ENCODE results near the gene LARGE1. TPM values are rescaled to one million over a fixed set of nuclear protein-coding genes. Genes with fewer than 3 reads are reported as not detected.

LARGE1 gene
- total and polyA plus RNA-seq, 3 experiments from 2014 or later, result 0.07 to 0.27 (median 0.18) TPM

DNA sequence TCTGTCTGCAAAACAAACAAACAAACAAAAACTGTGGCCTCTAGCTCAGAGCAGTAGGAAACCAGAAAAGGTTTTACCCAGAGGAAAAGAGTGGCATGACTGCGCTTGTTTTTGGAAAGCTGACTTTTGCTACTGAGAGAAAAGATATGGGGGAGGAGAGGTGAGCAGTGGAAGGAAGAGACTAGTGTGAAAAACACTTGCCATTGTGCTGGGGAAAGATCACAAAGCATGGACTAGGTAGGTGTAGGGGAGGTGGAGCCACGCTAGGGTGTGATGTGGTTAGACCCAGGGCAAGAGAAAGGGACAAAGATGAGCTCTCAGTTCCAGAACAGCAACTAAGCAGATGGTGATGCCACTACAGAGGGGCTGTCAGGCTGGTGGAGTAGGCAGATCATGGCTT is 319.2 kb downstream of the LARGE1 start:
- no peak overlapping the region for H3K4me3 Mint-ChIP-seq
- Histone ChIP-seq H3K4me1 (ENCODE audit: insufficient read depth, low read length) (no peaks in the 10 kb centered on the region), H3K27me3 (ENCODE audit: insufficient read depth, low read length, poor library complexity, severe bottlenecking) (no peaks in the 10 kb centered on the region), H3K27ac (ENCODE audit: low read depth, low read length) (no peak overlapping the region), H3K9me3 (ENCODE audit: low read length) (no peaks in the 10 kb centered on the region), H3K4me3 (ENCODE audit: low read length) (no peak overlapping the region), H3K36me3 (ENCODE audit: insufficient read depth, low read length) (no peaks in the 10 kb centered on the region)
- no peak overlapping the region for H3K27ac Mint-ChIP-seq
- H3K9me3 Mint-ChIP-seq, result peaks cover 2 to 9% (median 8%) of the 10 kb centered on the region in 5 donors
- DNase-seq, result no peak
- H3K4me1 Mint-ChIP-seq, result no peaks in the 10 kb centered on the region
- POLR2A ChIA-PET, result no interaction called here
- CTCF ChIA-PET, result no interaction called here
- peaks cover 0 to 1% of the 10 kb centered on the region in 2 donors for H3K27me3 Mint-ChIP-seq
- H3K36me3 Mint-ChIP-seq, result no peaks in the 10 kb centered on the region

DNA sequence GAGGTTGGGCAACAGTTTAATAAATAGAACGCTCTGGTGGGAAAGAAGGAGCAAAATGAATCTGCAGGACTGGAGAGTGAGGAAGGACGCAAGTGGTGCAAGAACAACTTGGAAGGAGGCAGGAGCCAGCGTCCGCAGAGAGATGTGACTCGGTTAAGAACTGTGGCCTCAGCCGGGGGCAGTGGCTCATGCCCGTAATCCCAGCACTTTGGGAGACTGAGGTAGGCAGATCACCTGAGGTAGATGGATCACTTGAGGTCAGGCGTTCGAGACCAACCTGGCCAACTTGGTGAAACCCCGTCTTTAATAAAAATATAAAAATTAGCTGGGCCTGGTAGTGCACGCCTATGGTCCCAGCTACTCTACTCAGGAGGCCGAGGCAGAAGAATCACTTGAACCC is 319.7 kb downstream of the LARGE1 start:
- Mint-ChIP-seq H3K36me3 (no peaks in the 10 kb centered on the region), H3K27ac (no peak overlapping the region), H3K9me3 (peaks cover 2 to 8% (median 7%) of the 10 kb centered on the region in 5 donors), H3K27me3 (peaks cover 0 to 1% of the 10 kb centered on the region in 2 donors), H3K4me1 (no peaks in the 10 kb centered on the region), H3K4me3 (no peak overlapping the region)
- Histone ChIP-seq H3K4me1 (ENCODE audit: insufficient read depth, low read length) (no peaks in the 10 kb centered on the region), H3K27ac (ENCODE audit: low read depth, low read length) (no peak overlapping the region), H3K36me3 (ENCODE audit: insufficient read depth, low read length) (no peaks in the 10 kb centered on the region), H3K4me3 (ENCODE audit: low read length) (no peak overlapping the region), H3K27me3 (ENCODE audit: insufficient read depth, low read length, poor library complexity, severe bottlenecking) (no peaks in the 10 kb centered on the region), H3K9me3 (ENCODE audit: low read length) (no peaks in the 10 kb centered on the region)
- ChIA-PET CTCF (no interaction called here), POLR2A (no interaction called here)
- no peak for DNase-seq

DNA sequence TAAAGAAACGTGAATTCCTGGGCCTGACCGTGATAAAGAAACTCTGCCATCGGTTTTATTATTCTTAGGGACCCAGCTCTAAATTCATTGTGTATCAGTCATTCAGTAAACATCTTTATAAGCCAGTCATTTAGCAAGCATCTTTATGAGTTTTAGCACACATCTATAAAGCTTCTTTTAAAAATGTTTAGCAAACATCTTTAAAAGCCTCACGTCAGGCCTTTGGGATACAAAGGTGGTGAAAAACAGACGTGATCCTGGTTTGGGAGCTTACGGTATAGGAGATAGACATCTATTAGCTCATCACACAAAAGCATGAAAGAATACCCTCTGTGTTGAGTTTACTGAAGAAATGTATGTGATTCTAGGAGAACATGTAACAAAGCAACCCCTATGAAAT is 320.2 kb downstream of the LARGE1 start:
- no peak overlapping the region for H3K4me3 Mint-ChIP-seq
- H3K27ac Mint-ChIP-seq, result peak overlapping the region in 1 of 8 donors; percentile 1
- H3K9me3 Mint-ChIP-seq, result peaks cover 2 to 8% (median 5%) of the 10 kb centered on the region in 5 donors
- Histone ChIP-seq H3K27me3 (ENCODE audit: insufficient read depth, low read length, poor library complexity, severe bottlenecking) (no peaks in the 10 kb centered on the region), H3K4me1 (ENCODE audit: insufficient read depth, low read length) (no peaks in the 10 kb centered on the region), H3K4me3 (ENCODE audit: low read length) (no peak overlapping the region), H3K9me3 (ENCODE audit: low read length) (no peaks in the 10 kb centered on the region), H3K36me3 (ENCODE audit: insufficient read depth, low read length) (no peaks in the 10 kb centered on the region), H3K27ac (ENCODE audit: low read depth, low read length) (no peak overlapping the region)
- no peaks in the 10 kb centered on the region for H3K36me3 Mint-ChIP-seq
- peaks cover 0 to 1% of the 10 kb centered on the region in 2 donors for H3K27me3 Mint-ChIP-seq
- ChIA-PET POLR2A (no interaction called here), CTCF (no interaction called here)
- no peak for DNase-seq
- no peaks in the 10 kb centered on the region for H3K4me1 Mint-ChIP-seq

DNA sequence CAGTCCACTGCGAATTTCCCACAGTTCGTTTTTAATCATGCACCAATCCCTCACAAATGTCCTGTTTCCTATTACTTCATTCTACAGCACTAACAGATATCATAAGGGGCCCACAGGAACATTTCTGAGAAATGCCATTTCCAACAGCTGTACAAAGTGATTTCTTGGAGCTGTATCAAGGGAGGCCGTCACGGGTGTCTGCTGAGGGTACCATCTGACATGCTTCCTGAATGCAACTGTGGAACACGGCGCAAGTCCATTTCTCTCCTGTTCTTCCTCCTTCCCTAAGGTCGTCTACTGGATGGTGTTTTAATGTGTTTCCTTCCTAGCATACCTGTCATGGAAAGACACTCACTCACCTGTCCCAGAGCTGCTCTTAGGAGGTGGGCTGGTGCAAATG is 320.7 kb downstream of the LARGE1 start:
- Mint-ChIP-seq H3K27ac (no peak overlapping the region), H3K4me1 (no peaks in the 10 kb centered on the region), H3K27me3 (peaks cover 0 to 1% of the 10 kb centered on the region in 2 donors), H3K36me3 (no peaks in the 10 kb centered on the region), H3K4me3 (no peak overlapping the region), H3K9me3 (peaks cover 2 to 8% (median 5%) of the 10 kb centered on the region in 5 donors)
- no peaks in the 10 kb centered on the region for H3K9me3 ChIP-seq (ENCODE audit: low read length)
- H3K27ac ChIP-seq (ENCODE audit: low read depth, low read length), result no peak overlapping the region
- no peak overlapping the region for H3K4me3 ChIP-seq (ENCODE audit: low read length)
- CTCF ChIA-PET, result no interaction called here
- POLR2A ChIA-PET, result no interaction called here
- no peaks in the 10 kb centered on the region for H3K4me1 ChIP-seq (ENCODE audit: insufficient read depth, low read length)
- no peaks in the 10 kb centered on the region for H3K36me3 ChIP-seq (ENCODE audit: insufficient read depth, low read length)
- no peak for DNase-seq
- H3K27me3 ChIP-seq (ENCODE audit: insufficient read depth, low read length, poor library complexity, severe bottlenecking), result no peaks in the 10 kb centered on the region

DNA sequence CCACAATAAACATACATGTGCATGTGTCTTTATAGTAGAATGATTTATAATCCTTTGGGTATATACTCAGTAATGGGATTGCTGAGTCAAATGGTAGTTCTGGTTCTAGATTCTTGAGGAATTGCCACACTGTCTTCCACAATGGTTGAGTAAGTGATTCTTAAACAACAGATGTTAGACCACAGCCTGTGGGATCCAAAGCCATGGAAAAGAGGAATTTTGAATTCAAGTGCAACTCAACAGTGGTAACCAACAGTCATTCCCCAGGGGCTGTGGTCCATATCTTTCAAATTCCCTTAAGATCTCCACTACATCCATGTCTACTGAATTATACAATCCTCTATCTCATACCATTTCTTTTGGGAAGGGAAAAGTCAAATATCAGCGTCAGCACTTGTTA is 321.5 kb downstream of the LARGE1 start:
- CTCF ChIA-PET, result no interaction called here
- H3K27ac ChIP-seq (ENCODE audit: low read depth, low read length), result no peak overlapping the region
- no peak for DNase-seq

DNA sequence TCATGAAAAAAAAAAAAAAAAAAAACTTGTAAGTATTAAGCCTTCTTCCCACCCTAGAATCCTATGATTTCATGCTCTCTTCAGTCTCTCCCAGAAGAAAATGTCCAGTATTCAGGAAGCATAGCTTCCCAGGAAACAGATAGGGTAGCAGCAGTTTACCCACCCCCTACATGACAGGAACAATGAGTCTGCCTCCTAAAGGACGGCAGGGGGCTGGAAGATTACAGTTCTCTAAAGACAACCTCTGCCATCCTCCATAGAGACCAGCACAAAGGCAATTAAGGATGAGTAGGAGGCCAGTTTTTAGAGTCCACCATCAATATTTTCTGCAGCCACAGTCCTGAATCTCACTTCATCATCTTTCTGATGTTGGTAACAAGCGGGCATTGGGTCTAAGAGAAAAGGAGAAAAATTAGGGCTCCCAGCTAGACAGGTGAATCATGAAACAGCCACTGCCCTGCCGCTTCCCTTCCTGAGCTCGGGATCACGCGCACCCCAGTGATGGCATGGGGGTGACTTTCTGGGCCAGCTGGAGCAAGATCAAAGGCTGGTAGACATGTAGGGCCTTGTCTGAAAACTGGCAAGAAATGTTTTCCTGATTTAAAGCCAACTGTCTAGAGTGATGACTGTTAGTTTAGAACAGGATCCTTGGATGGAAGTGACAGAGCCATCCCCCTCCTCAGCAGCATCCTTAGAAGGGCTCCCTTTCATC is 322.8 kb downstream of the LARGE1 start:
- no peaks in the 10 kb centered on the region for H3K27me3 Mint-ChIP-seq
- Histone ChIP-seq H3K27me3 (ENCODE audit: insufficient read depth, low read length, poor library complexity, severe bottlenecking) (no peaks in the 10 kb centered on the region), H3K27ac (ENCODE audit: low read depth, low read length) (no peak overlapping the region), H3K9me3 (ENCODE audit: low read length) (no peaks in the 10 kb centered on the region), H3K4me3 (ENCODE audit: low read length) (no peak overlapping the region), H3K36me3 (ENCODE audit: insufficient read depth, low read length) (no peaks in the 10 kb centered on the region), H3K4me1 (ENCODE audit: insufficient read depth, low read length) (no peaks in the 10 kb centered on the region)
- no peak for DNase-seq
- no peak overlapping the region for H3K27ac Mint-ChIP-seq
- no peaks in the 10 kb centered on the region for H3K4me1 Mint-ChIP-seq
- peaks cover 0 to 4% (median 0%) of the 10 kb centered on the region in 3 donors for H3K36me3 Mint-ChIP-seq
- peaks cover 0 to 8% (median 2%) of the 10 kb centered on the region in 5 donors for H3K9me3 Mint-ChIP-seq
- POLR2A ChIA-PET, result no interaction called here
- CTCF ChIA-PET, result no interaction called here
- no peak overlapping the region for H3K4me3 Mint-ChIP-seq

More for the DNA sequence above, 321.5 kb downstream of the LARGE1 start:
- Histone ChIP-seq H3K36me3 (ENCODE audit: insufficient read depth, low read length) (no peaks in the 10 kb centered on the region), H3K9me3 (ENCODE audit: low read length) (no peaks in the 10 kb centered on the region), H3K4me1 (ENCODE audit: insufficient read depth, low read length) (no peaks in the 10 kb centered on the region), H3K4me3 (ENCODE audit: low read length) (no peak overlapping the region), H3K27me3 (ENCODE audit: insufficient read depth, low read length, poor library complexity, severe bottlenecking) (no peaks in the 10 kb centered on the region)
- H3K4me3 Mint-ChIP-seq, result no peak overlapping the region
- H3K27ac Mint-ChIP-seq, result no peak overlapping the region
- POLR2A ChIA-PET, result no interaction called here
- no peaks in the 10 kb centered on the region for H3K27me3 Mint-ChIP-seq
- H3K9me3 Mint-ChIP-seq, result peaks cover 0 to 8% (median 3%) of the 10 kb centered on the region in 5 donors
- no peaks in the 10 kb centered on the region for H3K4me1 Mint-ChIP-seq
- peaks cover 0 to 4% (median 0%) of the 10 kb centered on the region in 3 donors for H3K36me3 Mint-ChIP-seq

DNA sequence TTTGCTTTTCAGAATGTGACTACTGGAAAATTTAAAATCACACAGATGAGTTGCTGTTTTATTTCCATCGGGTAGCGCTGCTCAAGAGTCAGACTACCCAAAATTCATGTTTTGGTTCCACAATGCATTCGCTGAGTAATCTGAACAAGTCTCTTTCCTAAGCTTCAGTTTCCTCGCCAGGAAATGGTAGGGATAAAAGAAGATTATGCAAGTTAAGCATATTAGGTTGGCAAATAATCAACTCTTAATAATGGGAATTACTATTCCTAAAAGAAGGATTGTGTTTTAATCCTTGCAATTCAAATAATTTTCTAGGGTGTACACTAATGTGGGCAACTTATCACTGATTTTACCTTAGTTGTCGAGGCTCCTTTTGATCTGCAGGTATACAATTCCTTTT is 326.5 kb downstream of the LARGE1 start:
- Mint-ChIP-seq H3K36me3 (peaks cover 0 to 4% (median 0%) of the 10 kb centered on the region in 3 donors), H3K4me1 (no peaks in the 10 kb centered on the region), H3K27ac (no peak overlapping the region), H3K27me3 (no peaks in the 10 kb centered on the region), H3K4me3 (no peak overlapping the region), H3K9me3 (peaks cover 0 to 2% (median 0%) of the 10 kb centered on the region in 5 donors)
- POLR2A ChIA-PET, result no interaction called here
- CTCF ChIA-PET, result no interaction called here
- Histone ChIP-seq H3K4me1 (ENCODE audit: insufficient read depth, low read length) (no peaks in the 10 kb centered on the region), H3K27ac (ENCODE audit: low read depth, low read length) (no peak overlapping the region), H3K36me3 (ENCODE audit: insufficient read depth, low read length) (no peaks in the 10 kb centered on the region), H3K27me3 (ENCODE audit: insufficient read depth, low read length, poor library complexity, severe bottlenecking) (no peaks in the 10 kb centered on the region), H3K4me3 (ENCODE audit: low read length) (no peak overlapping the region), H3K9me3 (ENCODE audit: low read length) (no peaks in the 10 kb centered on the region)
- DNase-seq, result no peak

DNA sequence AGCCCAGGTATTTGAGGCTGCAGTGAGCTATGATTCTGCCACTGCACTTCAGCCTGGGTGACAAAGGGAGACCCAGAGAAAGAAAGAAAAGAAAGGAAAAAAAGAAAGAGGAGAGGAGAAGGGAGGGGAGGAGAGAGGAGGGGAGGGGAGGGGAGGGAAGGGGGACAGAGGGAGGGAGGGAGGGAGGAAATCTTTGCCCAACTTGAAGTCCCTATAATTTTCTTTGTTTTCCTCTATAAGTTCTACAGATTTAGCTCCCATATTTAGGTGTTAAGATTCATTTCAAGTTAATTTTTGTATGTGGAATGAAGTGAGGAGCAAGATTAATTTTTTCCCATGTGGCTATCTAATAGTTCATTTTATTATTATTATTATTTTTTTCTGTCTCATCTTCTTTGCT is 328.3 kb downstream of the LARGE1 start:
- Mint-ChIP-seq H3K36me3 (peaks cover 0 to 4% (median 0%) of the 10 kb centered on the region in 3 donors), H3K27ac (no peak overlapping the region), H3K4me1 (no peaks in the 10 kb centered on the region), H3K9me3 (peaks cover 0 to 3% (median 0%) of the 10 kb centered on the region in 5 donors), H3K27me3 (peaks cover 0 to 5% of the 10 kb centered on the region in 2 donors), H3K4me3 (no peak overlapping the region)
- CTCF ChIA-PET, result no interaction called here
- DNase-seq, result no peak
- H3K4me1 ChIP-seq (ENCODE audit: insufficient read depth, low read length), result no peaks in the 10 kb centered on the region
- no peak overlapping the region for H3K4me3 ChIP-seq (ENCODE audit: low read length)
- H3K9me3 ChIP-seq (ENCODE audit: low read length), result no peaks in the 10 kb centered on the region
- POLR2A ChIA-PET, result no interaction called here
- no peaks in the 10 kb centered on the region for H3K36me3 ChIP-seq (ENCODE audit: insufficient read depth, low read length)
- H3K27ac ChIP-seq (ENCODE audit: low read depth, low read length), result no peak overlapping the region
- no peaks in the 10 kb centered on the region for H3K27me3 ChIP-seq (ENCODE audit: insufficient read depth, low read length, poor library complexity, severe bottlenecking)

Data from CD8-positive, alpha-beta memory T cell (primary cell).